ENCODE data around the gene ZNF419.
"Not testable (repeated sequence)": the region's sequence is repeated elsewhere in the genome, so short reads cannot be mapped to it uniquely, and the experiment has no call there.

The ZNF419 gene

GRCh38 chr19:57487477-57488298 is at the start of gene ZNF419:
Gene ZNF419 (plus strand): TSS chr19:57487750. CDS start chr19:57487951, 201 bp downstream.
- peak; percentile 77 for DNase-seq (ENCODE audit: low read depth)

- no peak for DNase-seq (ENCODE audit: low read depth)
Observed at GRCh38 chr19:57437931-57438330, 49.6 kb upstream of the ZNF419 start.

GRCh38 chr19:57438925-57439324 is 48.6 kb upstream of the ZNF419 start:
- no peak for DNase-seq (ENCODE audit: low read depth)

GRCh38 chr19:57441979-57442752 is 45.4 kb upstream of the ZNF419 start:
- no peak for DNase-seq (ENCODE audit: low read depth)

- no peak for DNase-seq (ENCODE audit: low read depth)
Observed at GRCh38 chr19:57443121-57443696, 44.3 kb upstream of the ZNF419 start.

- DNase-seq (ENCODE audit: low read depth) = no peak
Observed at GRCh38 chr19:57452307-57452706, 35.2 kb upstream of the ZNF419 start.

- no peak for DNase-seq (ENCODE audit: low read depth)
Observed at GRCh38 chr19:57465680-57466381, 21.7 kb upstream of the ZNF419 start.

GRCh38 chr19:57466489-57466888 is 21.1 kb upstream of the ZNF419 start:
- no peak for DNase-seq (ENCODE audit: low read depth)

- DNase-seq (ENCODE audit: low read depth) = no peak
Observed at GRCh38 chr19:57473646-57474045, 13.9 kb upstream of the ZNF419 start.

- peak; percentile 95 for DNase-seq (ENCODE audit: low read depth)
Observed at GRCh38 chr19:57477191-57478008, 10.2 kb upstream of the ZNF419 start, which contains the start of gene ZNF772. Gene ZNF772 (minus strand): TSS chr19:57477566. CDS start chr19:57477309, 257 bp downstream.

GRCh38 chr19:57488299-57488644 is 722 bp downstream of the ZNF419 start:
- DNase-seq (ENCODE audit: low read depth) = not testable (repeated sequence)

GRCh38 chr19:57499332-57499679 is 11.8 kb downstream of the ZNF419 start:
- DNase-seq (ENCODE audit: low read depth) = not testable (repeated sequence)

- DNase-seq (ENCODE audit: low read depth) = peak; percentile 92
Observed at GRCh38 chr19:57499680-57500395, 12.3 kb downstream of the ZNF419 start, which contains the start of gene ZNF773. Gene ZNF773 (plus strand): TSS chr19:57499938. CDS start chr19:57500081, 143 bp downstream.

- DNase-seq (ENCODE audit: low read depth) = peak; percentile 26
Observed at GRCh38 chr19:57500400-57500799, 12.8 kb downstream of the ZNF419 start.

GRCh38 chr19:57506163-57506562 is 18.6 kb downstream of the ZNF419 start:
- no peak for DNase-seq (ENCODE audit: low read depth)

GRCh38 chr19:57511484-57511883 is 23.9 kb downstream of the ZNF419 start:
- DNase-seq (ENCODE audit: low read depth) = no peak

GRCh38 chr19:57512845-57513244 is 25.3 kb downstream of the ZNF419 start:
- DNase-seq (ENCODE audit: low read depth) = no peak

- DNase-seq (ENCODE audit: low read depth) = no peak
Observed at GRCh38 chr19:57515255-57515654, 27.7 kb downstream of the ZNF419 start.

- DNase-seq (ENCODE audit: low read depth) = not testable (repeated sequence)
Observed at GRCh38 chr19:57518021-57518420, 30.5 kb downstream of the ZNF419 start.

GRCh38 chr19:57527136-57527881 is 39.8 kb downstream of the ZNF419 start, which contains the start of gene ZNF549:
Gene ZNF549 (plus strand): TSS chr19:57527356. CDS start chr19:57527574, 218 bp downstream.
- peak; percentile 78 for DNase-seq (ENCODE audit: low read depth)
